UCSD-AML1 (cell line): ENCODE data around the gene BSG.
"Not testable (repeated sequence)": the region's sequence is repeated elsewhere in the genome, so short reads cannot be mapped to it uniquely, and the experiment has no call there.

Experiments used
- DNase-seq: peaks from one replicate; lab custom pipeline; 2025; ENCODE audit not compliant: unreplicated experiment; lab: John Stamatoyannopoulos, UW

The BSG gene

DNA sequence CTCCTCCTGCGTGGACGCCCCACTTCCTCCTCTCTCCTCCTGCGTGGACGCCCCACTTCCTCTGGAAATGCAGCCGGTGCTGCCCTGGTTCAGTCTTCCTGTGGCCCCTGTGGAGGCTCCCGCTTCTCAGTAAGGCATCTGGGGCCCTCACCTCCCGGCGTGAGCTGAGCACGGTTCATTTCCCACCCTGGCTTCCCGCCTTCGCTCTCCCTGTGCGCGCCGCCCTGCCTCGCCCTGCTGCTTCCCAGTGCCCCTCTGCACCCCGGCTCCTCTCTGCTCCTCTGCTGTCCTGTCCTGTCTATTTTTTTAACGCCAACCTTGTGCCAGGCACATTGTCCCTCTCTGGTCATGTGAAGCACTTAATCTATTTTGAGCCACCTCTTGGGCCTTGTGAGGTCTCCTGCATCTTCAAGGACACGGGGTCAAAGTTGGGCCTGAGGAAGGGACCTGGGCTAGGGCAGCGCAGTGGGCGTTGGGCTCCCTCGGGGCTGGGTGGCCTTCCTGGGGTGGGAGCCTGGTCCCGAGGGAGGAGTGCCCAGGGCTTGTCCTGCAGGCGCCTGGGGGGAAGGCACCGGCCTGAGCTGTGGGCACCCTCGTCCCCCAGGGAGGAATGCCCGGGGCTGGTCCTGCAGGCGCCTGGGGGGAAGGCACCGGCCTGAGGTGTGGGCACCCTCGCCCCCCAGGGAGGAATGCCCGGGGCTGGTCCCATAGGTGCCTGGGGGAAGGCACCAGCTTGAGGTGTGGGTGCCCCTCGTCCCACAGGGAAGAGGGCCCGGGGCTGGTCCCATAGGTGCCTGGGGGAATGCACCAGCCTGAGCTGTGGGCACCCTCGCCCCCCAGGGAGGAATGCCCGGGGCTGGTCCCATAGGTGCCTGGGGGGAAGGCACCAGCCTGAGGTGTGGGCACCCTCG lies 30.2 kb downstream of the BSG start:
- no peak for DNase-seq

- not testable (repeated sequence) for DNase-seq
Measured at GRCh38 chr19:603302-603639, 30.9 kb downstream of the BSG start.

DNA sequence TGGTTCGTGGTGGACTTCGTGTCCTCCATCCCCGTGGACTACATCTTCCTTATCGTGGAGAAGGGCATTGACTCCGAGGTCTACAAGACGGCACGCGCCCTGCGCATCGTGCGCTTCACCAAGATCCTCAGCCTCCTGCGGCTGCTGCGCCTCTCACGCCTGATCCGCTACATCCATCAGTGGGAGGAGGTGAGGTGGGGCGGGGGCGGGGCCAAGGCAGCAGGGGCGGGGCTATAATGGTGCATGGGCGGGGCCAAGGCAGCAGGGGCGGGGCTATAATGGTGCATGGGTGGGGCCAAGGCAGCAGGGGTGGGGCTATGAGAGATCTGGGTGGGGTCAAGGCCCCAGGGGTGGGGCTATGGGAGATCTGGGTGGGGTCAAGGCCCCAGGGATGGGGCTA lies 31.4 kb downstream of the BSG start:
- DNase-seq = not testable (repeated sequence)

GRCh38 chr19:604355-604754 lies 32.0 kb downstream of the BSG start:
- DNase-seq = no peak

- DNase-seq = not testable (repeated sequence)
Measured at GRCh38 chr19:605061-605971, 32.9 kb downstream of the BSG start.

DNA sequence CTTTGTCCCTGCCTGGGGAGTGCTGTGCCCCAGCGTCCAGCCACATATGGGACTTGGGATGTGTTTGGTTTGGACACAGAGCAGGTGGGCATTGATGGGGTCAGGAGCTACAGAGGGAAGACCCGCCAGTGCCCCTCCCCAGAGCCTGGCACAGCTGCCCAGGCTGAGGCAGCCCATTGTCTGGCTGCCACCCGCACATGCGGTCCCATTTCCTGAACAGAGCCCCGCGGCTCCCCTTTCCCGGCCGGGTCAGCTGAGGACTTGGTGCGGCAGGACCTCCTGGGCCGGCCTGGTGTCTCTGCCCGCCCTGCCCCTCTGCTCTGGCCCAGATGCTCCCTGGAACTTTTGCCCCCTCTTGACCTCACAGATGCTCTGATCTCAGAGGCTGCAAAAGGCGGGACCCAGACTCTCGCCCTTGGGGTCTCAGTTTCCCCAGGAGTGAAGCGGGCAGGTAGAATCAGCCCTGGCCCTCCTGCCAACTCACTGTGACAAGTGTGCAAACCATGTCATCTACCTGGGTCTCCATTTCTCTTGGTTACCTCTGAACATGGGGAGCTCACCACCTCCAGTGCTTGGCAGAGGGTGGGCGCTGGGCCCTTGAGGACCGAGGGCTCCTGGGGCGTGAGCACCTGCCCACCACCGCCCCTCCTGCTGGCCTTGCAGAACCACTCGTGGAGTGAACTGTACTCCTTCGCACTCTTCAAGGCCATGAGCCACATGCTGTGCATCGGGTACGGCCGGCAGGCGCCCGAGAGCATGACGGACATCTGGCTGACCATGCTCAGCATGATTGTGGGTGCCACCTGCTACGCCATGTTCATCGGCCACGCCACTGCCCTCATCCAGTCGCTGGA lies 35.1 kb downstream of the BSG start:
- DNase-seq = no peak

GRCh38 chr19:608155-609003 lies 36.0 kb downstream of the BSG start:
- no peak for DNase-seq

DNA sequence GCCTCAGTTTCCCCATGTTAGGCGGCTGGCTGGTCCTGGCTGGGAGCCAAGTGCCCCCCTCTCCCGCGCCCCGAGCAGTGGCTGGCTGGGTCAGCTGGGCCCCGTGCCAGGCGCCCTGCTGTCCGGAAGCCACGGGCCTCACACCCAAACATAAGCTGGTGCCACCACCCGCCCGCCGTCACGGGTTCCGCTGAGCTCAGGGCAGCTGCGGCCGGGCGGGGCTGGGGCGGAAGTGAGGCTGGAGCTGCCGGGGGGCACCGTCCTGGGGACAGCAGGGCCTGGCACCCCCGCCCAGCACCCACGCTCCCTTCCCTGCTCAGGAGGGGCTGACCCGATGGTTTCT lies 36.6 kb downstream of the BSG start:
- no peak for DNase-seq

DNA sequence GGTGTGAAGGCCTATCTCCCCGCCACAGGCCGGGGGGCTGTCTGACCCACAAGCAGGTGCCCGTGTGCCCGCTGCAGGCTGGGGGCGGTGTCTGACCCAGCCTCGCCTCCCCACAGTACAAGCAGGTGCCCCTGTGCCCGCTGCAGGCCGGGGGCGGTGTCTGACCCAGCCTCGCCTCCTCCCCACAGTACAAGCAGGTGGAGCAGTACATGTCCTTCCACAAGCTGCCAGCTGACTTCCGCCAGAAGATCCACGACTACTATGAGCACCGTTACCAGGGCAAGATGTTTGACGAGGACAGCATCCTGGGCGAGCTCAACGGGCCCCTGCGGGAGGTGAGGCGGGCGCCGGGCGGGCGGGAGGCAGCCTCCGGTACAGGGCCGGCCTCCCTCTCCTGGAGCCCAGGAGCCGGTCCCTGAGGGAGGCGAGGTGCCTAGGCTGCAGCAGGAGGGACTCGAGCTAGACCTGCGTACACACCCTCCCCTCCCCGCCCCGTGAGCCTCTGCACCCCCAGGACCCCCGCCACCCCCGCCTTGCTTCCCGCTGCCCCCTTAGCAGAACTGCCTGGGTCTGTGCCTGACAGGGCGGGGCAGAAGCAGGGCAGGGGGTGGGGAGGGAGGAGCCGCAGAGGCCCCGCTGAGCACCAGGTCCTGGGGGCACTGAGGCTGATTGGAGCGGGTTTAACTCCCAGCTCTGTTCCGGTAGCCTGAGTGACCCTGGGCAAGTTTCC lies 37.8 kb downstream of the BSG start:
- no peak for DNase-seq

GRCh38 chr19:610801-611480 lies 38.5 kb downstream of the BSG start:
- no peak for DNase-seq

GRCh38 chr19:611481-611868 lies 39.1 kb downstream of the BSG start:
- no peak for DNase-seq

- DNase-seq = no peak
Measured at GRCh38 chr19:612941-613340, 40.5 kb downstream of the BSG start.

DNA sequence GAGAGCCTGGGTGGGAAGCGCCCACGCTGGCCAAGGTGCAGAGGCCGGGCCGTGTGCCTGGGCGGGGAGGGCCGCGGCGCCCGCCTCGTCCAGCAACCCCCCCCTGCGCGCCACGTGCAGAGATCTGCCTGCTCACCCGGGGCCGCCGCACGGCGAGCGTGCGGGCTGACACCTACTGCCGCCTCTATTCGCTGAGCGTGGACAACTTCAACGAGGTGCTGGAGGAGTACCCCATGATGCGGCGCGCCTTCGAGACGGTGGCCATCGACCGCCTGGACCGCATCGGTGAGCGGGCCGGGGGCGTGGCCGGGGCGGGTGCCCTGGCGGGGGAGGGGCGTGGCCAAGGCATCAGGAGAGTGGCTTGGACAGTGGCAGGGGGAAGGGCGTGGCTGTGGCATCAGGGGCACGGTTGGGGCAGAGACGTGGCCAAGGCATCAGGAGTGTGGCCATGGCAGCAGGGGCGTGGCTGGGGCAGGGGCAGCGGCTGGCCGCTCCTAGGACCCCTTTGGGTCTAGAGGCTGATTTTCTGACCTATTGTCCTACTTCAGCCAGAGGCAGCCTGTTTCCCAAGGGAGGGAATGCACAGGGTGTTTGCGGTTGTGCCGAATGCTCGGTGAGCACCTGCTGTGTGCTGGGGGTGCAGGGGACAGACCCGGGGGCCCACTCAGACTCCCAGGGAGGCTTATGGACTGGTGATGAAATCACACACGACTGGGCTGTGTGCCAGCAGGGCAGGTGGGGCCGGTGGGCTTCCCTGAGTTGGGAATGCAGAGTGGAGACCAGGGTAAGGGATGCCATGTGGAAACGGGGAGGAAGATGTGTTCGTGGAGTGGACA lies 41.6 kb downstream of the BSG start:
- DNase-seq = no peak

GRCh38 chr19:615619-616018 lies 43.2 kb downstream of the BSG start:
- no peak for DNase-seq

GRCh38 chr19:616062-616700 lies 43.8 kb downstream of the BSG start:
- DNase-seq = no peak

DNA sequence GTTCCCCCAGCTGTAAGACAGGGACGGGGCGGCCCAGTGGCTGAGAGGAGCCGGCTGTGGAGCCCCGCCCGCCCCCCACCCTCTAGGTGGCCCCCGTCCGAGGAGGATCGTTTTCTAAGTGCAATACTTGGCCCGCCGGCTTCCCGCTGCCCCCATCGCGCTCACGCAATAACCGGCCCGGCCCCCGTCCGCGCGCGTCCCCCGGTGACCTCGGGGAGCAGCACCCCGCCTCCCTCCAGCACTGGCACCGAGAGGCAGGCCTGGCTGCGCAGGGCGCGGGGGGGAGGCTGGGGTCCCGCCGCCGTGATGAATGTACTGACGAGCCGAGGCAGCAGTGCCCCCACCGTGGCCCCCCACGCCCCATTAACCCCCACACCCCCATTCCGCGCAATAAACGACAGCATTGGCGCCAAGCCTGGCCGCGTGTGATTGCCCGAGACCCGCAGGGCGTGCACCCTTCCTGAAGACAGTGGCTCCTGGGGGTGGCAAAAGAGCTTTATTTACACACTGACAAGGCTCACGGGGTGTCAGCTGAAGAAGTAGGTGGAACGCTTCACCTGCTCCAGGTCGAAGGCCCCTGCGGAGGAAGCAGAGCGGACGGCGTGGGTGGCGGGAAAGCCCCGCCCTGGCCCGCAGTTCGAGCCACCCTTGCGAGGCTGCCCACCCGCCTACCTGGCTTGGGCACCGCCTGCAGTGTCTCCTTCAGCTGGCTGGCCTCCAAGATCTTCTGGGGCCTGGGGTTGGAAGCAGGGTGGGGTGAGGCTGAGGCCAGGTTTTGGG lies 44.5 kb downstream of the BSG start:
- no peak for DNase-seq
